Neuronal stem cell (in vitro differentiated cells): ENCODE measurements around the gene TRAT1.

Source experiments
- DNase-seq: peaks from one replicate; pipeline ENCODE4 v3.0.0-alpha.2; 2013; ENCODE audit warnings: low spot score
- H2AFZ ChIP-seq: one replicate; pipeline ENCODE4 v1.6.1; 2013; ENCODE audit warnings: mild to moderate bottlenecking, low read length, inconsistent platforms
- H2AK5ac ChIP-seq: 2 replicates; pipeline ENCODE4 v1.6.1; 2013; ENCODE audit warnings: low read depth, mild to moderate bottlenecking, inconsistent platforms, low read length, moderate library complexity, mixed read lengths
- H2BK120ac ChIP-seq: 2 replicates; pipeline ENCODE4 v1.6.1; 2013; ENCODE audit warnings: low read depth, mild to moderate bottlenecking, inconsistent platforms, low read length, moderate library complexity, mixed read lengths
- H2BK12ac ChIP-seq: one replicate; pipeline ENCODE4 v1.6.1; 2013; ENCODE audit warnings: low read length, inconsistent platforms
- H2BK15ac ChIP-seq: 2 replicates; pipeline ENCODE4 v1.6.1; 2013; ENCODE audit warnings: mild to moderate bottlenecking, low read length, inconsistent platforms, mixed read lengths
- H2BK5ac ChIP-seq: one replicate; pipeline ENCODE4 v1.6.1; 2013; ENCODE audit warnings: inconsistent platforms, mild to moderate bottlenecking, low read length, moderate library complexity
- H3K14ac ChIP-seq: one replicate; pipeline ENCODE4 v1.6.1; 2013; ENCODE audit warnings: low read length, inconsistent platforms
- H3K18ac ChIP-seq: 2 replicates; pipeline ENCODE4 v1.6.1; 2013; ENCODE audit warnings: low read length, inconsistent platforms
- H3K23ac ChIP-seq: 2 replicates; pipeline ENCODE4 v1.6.1; 2013; ENCODE audit warnings: low read depth, mild to moderate bottlenecking, mixed read lengths, low read length, inconsistent platforms; ENCODE audit not compliant: poor library complexity
- H3K27ac ChIP-seq: replicated peaks from 3 replicates; pipeline ENCODE4 v1.5.1; 2013; ENCODE audit warnings: low read length, inconsistent platforms
- H3K27me3 ChIP-seq, 3 experiments: 2 replicates each; pipeline ENCODE4 v1.6.1; 2013; ENCODE audit warnings: low read length in 3 of 3, mild to moderate bottlenecking in 2 of 3, inconsistent platforms in 1 of 3, low read depth in 1 of 3, mixed read lengths in 1 of 3, moderate library complexity in 1 of 3; ENCODE audit not compliant: control insufficient read depth in 3 of 3, insufficient read depth in 3 of 3
- H3K36me3 ChIP-seq, 2 donors: replicated peaks in 1 of 2; 2 replicates each; pipeline ENCODE4 v1.6.1; 2013; ENCODE audit warnings: low read length in 2 of 2; ENCODE audit not compliant: control insufficient read depth in 2 of 2, insufficient read depth in 2 of 2
- H3K4ac ChIP-seq: 2 replicates; pipeline ENCODE4 v1.6.1; 2013; ENCODE audit warnings: inconsistent platforms, mild to moderate bottlenecking, low read length, moderate library complexity
- H3K4me1 ChIP-seq, 2 donors: 1 replicate in 1 of 2; 2 replicates in 1 of 2; pipeline ENCODE4 v1.6.1; 2013; ENCODE audit warnings: low read length in 2 of 2, low read depth in 1 of 2; ENCODE audit not compliant: control insufficient read depth in 2 of 2, insufficient read depth in 1 of 2
- H3K4me2 ChIP-seq: one replicate; pipeline ENCODE4 v1.6.1; 2013; ENCODE audit warnings: mild to moderate bottlenecking, low read length, inconsistent platforms; ENCODE audit not compliant: insufficient read depth, poor library complexity, severe bottlenecking
- H3K4me3 ChIP-seq, 2 donors: 2 replicates each; pipeline ENCODE4 v1.5.1; 2013; ENCODE audit warnings: low read length in 2 of 2, mild to moderate bottlenecking in 2 of 2, inconsistent platforms in 1 of 2, moderate library complexity in 1 of 2
- H3K79me1 ChIP-seq: one replicate; pipeline ENCODE4 v1.6.1; 2013; ENCODE audit warnings: low read depth, mild to moderate bottlenecking, inconsistent platforms, low read length, moderate library complexity
- H3K9ac ChIP-seq: one replicate; pipeline ENCODE4 v1.6.1; 2013; ENCODE audit warnings: mild to moderate bottlenecking, low read depth, low read length, inconsistent platforms; ENCODE audit not compliant: poor library complexity
- H3K9me3 ChIP-seq, 2 donors: replicated peaks in 1 of 2; 2 replicates each; pipeline versions ENCODE3 to v1.6.1; 2013; ENCODE audit warnings: low read length in 2 of 2, mild to moderate bottlenecking in 2 of 2, inconsistent platforms in 1 of 2, low read depth in 1 of 2, mixed read lengths in 1 of 2, moderate library complexity in 1 of 2; ENCODE audit not compliant: control insufficient read depth in 2 of 2, insufficient read depth in 1 of 2
- H4K8ac ChIP-seq: one replicate; pipeline ENCODE4 v1.6.1; 2013; ENCODE audit warnings: low read depth, mild to moderate bottlenecking, inconsistent platforms, low read length, moderate library complexity
- H4K91ac ChIP-seq: one replicate; pipeline ENCODE4 v1.6.1; 2013; ENCODE audit warnings: low read length, low read depth, mild to moderate bottlenecking, inconsistent platforms; ENCODE audit not compliant: poor library complexity
- WGBS, 2 donors: extraction: QIAGEN DNeasy Blood & Tissue Kit; methylation state at CpG; one replicate each; pipeline ENCODE4 v1.1.7; 2013; ENCODE audit warnings: missing lambda C conversion rate in 2 of 2, mixed read lengths in 1 of 2; ENCODE audit not compliant: insufficient read length in 2 of 2, insufficient replicate concordance in 1 of 2; ENCODE audit errors: extremely low coverage in 2 of 2; 5-methylcytosine and 5-hydroxymethylcytosine counted together

TRAT1 gene

GRCh38 chr3:108894981-108895380, 72.4 kb downstream of the TRAT1 start:
- no peak overlapping the region for H3K9ac ChIP-seq
- H3K79me1 ChIP-seq, result no peaks in the 10 kb centered on the region
- no peak overlapping the region for H4K91ac ChIP-seq
- H3K27me3 ChIP-seq, result no peaks in the 10 kb centered on the region
- no peaks in the 10 kb centered on the region for H3K4me1 ChIP-seq
- no peak overlapping the region for H3K18ac ChIP-seq
- no peak overlapping the region for H3K4me3 ChIP-seq
- no peak for DNase-seq
- no peak overlapping the region for H2BK5ac ChIP-seq
- no peak overlapping the region for H2AFZ ChIP-seq
- no peaks in the 10 kb centered on the region for H3K36me3 ChIP-seq
- H3K9me3 ChIP-seq, result no peaks in the 10 kb centered on the region
- no peak overlapping the region for H3K4ac ChIP-seq
- no peak overlapping the region for H2BK120ac ChIP-seq
- no CpG with 5 or more reads among the region's 5 CpGs for WGBS, 2 donors
- H4K8ac ChIP-seq, result no peak overlapping the region
- H2BK12ac ChIP-seq, result no peak overlapping the region
- no peak overlapping the region for H2AK5ac ChIP-seq
- H3K23ac ChIP-seq, result no peak overlapping the region
- no peak overlapping the region for H3K4me2 ChIP-seq
- no peak overlapping the region for H2BK15ac ChIP-seq
- no peak overlapping the region for H3K14ac ChIP-seq
- no peak overlapping the region for H3K27ac ChIP-seq

GRCh38 chr3:108897883-108898282, 75.3 kb downstream of the TRAT1 start:
- Histone ChIP-seq H3K14ac (no peak overlapping the region), H4K91ac (no peak overlapping the region), H3K23ac (no peak overlapping the region), H2BK120ac (no peak overlapping the region), H2BK5ac (no peak overlapping the region), H3K79me1 (no peaks in the 10 kb centered on the region), H2AK5ac (no peak overlapping the region), H3K4ac (no peak overlapping the region), H3K4me1 (no peaks in the 10 kb centered on the region), H4K8ac (no peak overlapping the region), H3K4me2 (no peak overlapping the region), H3K27ac (no peak overlapping the region), H3K36me3 (no peaks in the 10 kb centered on the region), H2BK15ac (no peak overlapping the region), H3K4me3 (no peak overlapping the region), H3K27me3 (no peaks in the 10 kb centered on the region), H3K9me3 (no peaks in the 10 kb centered on the region), H3K9ac (no peak overlapping the region), H2AFZ (no peak overlapping the region), H3K18ac (no peak overlapping the region), H2BK12ac (no peak overlapping the region)
- no CpG with 5 or more reads among the region's 3 CpGs for WGBS, 2 donors
- no peak for DNase-seq

GRCh38 chr3:108899530-108899929, 76.9 kb downstream of the TRAT1 start:
- Histone ChIP-seq H3K14ac (no peak overlapping the region), H3K18ac (no peak overlapping the region), H2BK5ac (no peak overlapping the region), H3K36me3 (no peaks in the 10 kb centered on the region), H3K23ac (no peak overlapping the region), H3K4me2 (no peak overlapping the region), H2BK12ac (no peak overlapping the region), H2BK120ac (no peak overlapping the region), H3K9ac (no peak overlapping the region), H2AFZ (no peak overlapping the region), H3K27me3 (no peaks in the 10 kb centered on the region), H2AK5ac (no peak overlapping the region), H2BK15ac (no peak overlapping the region), H3K79me1 (no peaks in the 10 kb centered on the region), H3K9me3 (no peaks in the 10 kb centered on the region), H4K91ac (no peak overlapping the region), H3K27ac (no peak overlapping the region), H3K4me3 (no peak overlapping the region), H3K4me1 (no peaks in the 10 kb centered on the region), H3K4ac (no peak overlapping the region), H4K8ac (no peak overlapping the region)
- WGBS, 2 donors, result no CpG with 5 or more reads among the region's 3 CpGs
- no peak for DNase-seq
